GM12864 (cell line): ENCODE measurements around the gene OBSCN.
A peak's percentile ranks its signal among the peaks of the same experiment; 100 is the strongest.

ENCODE experiments used
- DNase-seq: peaks from one replicate; pipeline ENCODE4 v3.0.0-alpha.2; 2011; ENCODE audit warnings: low read depth
- H3K4me3 ChIP-seq: 2 replicates; pipeline ENCODE4 v1.5.1; 2011; ENCODE audit warnings: mild to moderate bottlenecking, low read depth, low read length, control low read depth
- CTCF ChIP-seq: IDR thresholded peaks from 2 replicates; pipeline ENCODE4 v1.5.1; 2011; ENCODE audit warnings: low read depth, mild to moderate bottlenecking, moderate library complexity, low read length, control low read depth, inconsistent platforms; ENCODE audit errors: missing control alignments

OBSCN gene

GRCh38 chr1:228407106-228408040 lies 199.5 kb downstream of the OBSCN start:
- TF ChIP-seq CTCF, result no peak
- H3K4me3 ChIP-seq, result peak overlapping the region; percentile 96
- DNase-seq, result no peak

- no peak for TF ChIP-seq CTCF
- no peak overlapping the region; the same call in 1 of the 2 replicates for H3K4me3 ChIP-seq
Measured at GRCh38 chr1:228408041-228408868, 200.4 kb downstream of the OBSCN start.

GRCh38 chr1:228408869-228409805 lies 201.3 kb downstream of the OBSCN start:
- TF ChIP-seq CTCF, result no peak
- no peak overlapping the region for H3K4me3 ChIP-seq
- no peak for DNase-seq

More at GRCh38 chr1:228408041-228408868, 200.4 kb downstream of the OBSCN start:
- DNase-seq, result no peak

- no peak overlapping the region for H3K4me3 ChIP-seq
- TF ChIP-seq CTCF, result no peak
- no peak for DNase-seq
Measured at GRCh38 chr1:228410015-228410414, 202.2 kb downstream of the OBSCN start.

GRCh38 chr1:228410671-228411070 lies 202.8 kb downstream of the OBSCN start:
- no peak for DNase-seq
- no peak for TF ChIP-seq CTCF
- H3K4me3 ChIP-seq, result no peak overlapping the region

GRCh38 chr1:228411121-228411520 lies 203.3 kb downstream of the OBSCN start:
- no peak for DNase-seq
- TF ChIP-seq CTCF, result no peak

More at GRCh38 chr1:228411121-228411520, 203.3 kb downstream of the OBSCN start:
- H3K4me3 ChIP-seq, result no peak overlapping the region
